Stimulated activated CD8-positive, alpha-beta memory T cell treated with anti-CD3 and anti-CD28 coated beads, Interleukin-12 subunit alpha, Interleukin-12 subunit beta, amount 100 ng/mL, for 24 hours (primary cell): ENCODE data around the gene PACSIN3.
"Not testable (repeated sequence)": the region's sequence is repeated elsewhere in the genome, so short reads cannot be mapped to it uniquely, and the experiment has no call there.

Experiments
- DNase-seq: peaks from one replicate; pipeline ENCODE4 v3.0.0-alpha.2; 2020; ENCODE audit errors: extremely low read depth

Gene PACSIN3

GRCh38 chr11:47186076-47186699 lies at the start of gene PACSIN3:
Gene PACSIN3 (minus strand): TSS chr11:47186434. CDS start chr11:47182727, 3,707 bp downstream.
- DNase-seq, result no peak

GRCh38 chr11:47235163-47235562 lies 48.9 kb upstream of the PACSIN3 start:
- DNase-seq, result no peak

GRCh38 chr11:47234669-47235100 lies 48.5 kb upstream of the PACSIN3 start:
- no peak for DNase-seq

GRCh38 chr11:47233989-47234668 lies 47.9 kb upstream of the PACSIN3 start:
- DNase-seq, result no peak

GRCh38 chr11:47233051-47233450 lies 46.8 kb upstream of the PACSIN3 start:
- DNase-seq, result no peak

- DNase-seq, result no peak
These were observed 42.9 kb upstream of the PACSIN3 start for GRCh38 chr11:47229161-47229560.

- no peak for DNase-seq
These were observed 39.5 kb upstream of the PACSIN3 start for GRCh38 chr11:47225552-47226400.

- DNase-seq, result no peak
These were observed 36.5 kb upstream of the PACSIN3 start for GRCh38 chr11:47222696-47223095.

GRCh38 chr11:47220401-47220821 lies 34.2 kb upstream of the PACSIN3 start:
- no peak for DNase-seq

- no peak for DNase-seq
These were observed 30.0 kb upstream of the PACSIN3 start for GRCh38 chr11:47216121-47216798.

- DNase-seq, result no peak
These were observed 29.2 kb upstream of the PACSIN3 start for GRCh38 chr11:47215366-47215910.

- DNase-seq, result peak; percentile 65
These were observed 27.8 kb upstream of the PACSIN3 start for GRCh38 chr11:47213950-47214565.

GRCh38 chr11:47212938-47213337 lies 26.7 kb upstream of the PACSIN3 start:
- DNase-seq, result no peak

- no peak for DNase-seq
These were observed 22.4 kb upstream of the PACSIN3 start for GRCh38 chr11:47208628-47209027.

- DNase-seq, result not testable (repeated sequence)
These were observed 21.8 kb upstream of the PACSIN3 start for GRCh38 chr11:47208008-47208552.

GRCh38 chr11:47207459-47207858 lies 21.2 kb upstream of the PACSIN3 start:
- no peak for DNase-seq

GRCh38 chr11:47206577-47206976 lies 20.3 kb upstream of the PACSIN3 start:
- DNase-seq, result not testable (repeated sequence)

GRCh38 chr11:47204637-47204989 lies 18.4 kb upstream of the PACSIN3 start:
- DNase-seq, result no peak

- no peak for DNase-seq
These were observed 16.3 kb upstream of the PACSIN3 start for GRCh38 chr11:47202576-47202975.

GRCh38 chr11:47201015-47201414 lies 14.8 kb upstream of the PACSIN3 start:
- DNase-seq, result no peak

- not testable (repeated sequence) for DNase-seq
These were observed 11.9 kb upstream of the PACSIN3 start for GRCh38 chr11:47198161-47198560.
